ENCODE results near the gene TMEM250.
"Not testable (repeated sequence)": the region's sequence is repeated elsewhere in the genome, so short reads cannot be mapped to it uniquely, and the experiment has no call there.

TMEM250 gene

GRCh38 chr9:136110082-136111061, 8.3 kb downstream of the TMEM250 start:
- DNase-seq, result no peak

- DNase-seq, result peak; percentile 83
These were observed 9.2 kb downstream of the TMEM250 start for GRCh38 chr9:136109351-136110081.

- DNase-seq, result no peak
These were observed 9.9 kb downstream of the TMEM250 start for GRCh38 chr9:136108648-136109266.

DNA sequence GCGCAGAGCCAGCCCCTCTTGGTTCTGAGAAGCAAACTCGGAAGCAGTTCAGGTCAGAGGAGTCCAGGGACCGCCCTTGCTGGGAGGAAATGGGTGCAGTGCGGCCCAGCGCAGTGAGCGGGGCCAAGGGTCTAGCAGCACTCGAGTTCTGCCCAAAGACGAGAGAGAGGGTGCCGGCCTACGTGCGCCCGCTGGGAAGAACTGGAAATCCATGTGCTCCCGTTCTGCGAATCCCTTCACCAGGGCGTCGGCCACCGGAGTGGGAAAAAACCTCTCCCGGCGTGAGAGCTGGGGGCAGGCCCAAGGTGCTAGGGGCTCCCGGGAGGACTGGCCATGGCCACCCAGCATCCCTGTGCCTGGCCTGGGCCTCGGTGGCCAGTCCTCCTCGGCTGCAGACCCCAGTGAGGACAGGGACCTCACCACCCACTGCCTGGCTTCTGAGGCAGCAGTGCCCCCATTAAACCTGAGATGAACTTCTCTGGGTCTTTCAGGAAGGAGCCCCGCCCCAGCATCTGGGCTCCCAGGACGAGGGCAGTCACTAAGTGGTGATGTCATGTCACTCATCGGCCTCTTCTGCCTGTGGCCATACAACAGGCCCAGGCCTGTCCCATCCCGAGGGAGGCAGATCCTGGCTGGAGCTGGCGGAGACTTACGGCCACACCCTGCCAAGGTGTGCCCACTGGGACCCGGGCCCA, 10.6 kb downstream of the TMEM250 start:
- peak; percentile 83 for DNase-seq

GRCh38 chr9:136107155-136107952, 11.3 kb downstream of the TMEM250 start:
- peak; percentile 29 for DNase-seq

GRCh38 chr9:136105398-136106135, 13.1 kb downstream of the TMEM250 start:
- no peak for DNase-seq

DNA sequence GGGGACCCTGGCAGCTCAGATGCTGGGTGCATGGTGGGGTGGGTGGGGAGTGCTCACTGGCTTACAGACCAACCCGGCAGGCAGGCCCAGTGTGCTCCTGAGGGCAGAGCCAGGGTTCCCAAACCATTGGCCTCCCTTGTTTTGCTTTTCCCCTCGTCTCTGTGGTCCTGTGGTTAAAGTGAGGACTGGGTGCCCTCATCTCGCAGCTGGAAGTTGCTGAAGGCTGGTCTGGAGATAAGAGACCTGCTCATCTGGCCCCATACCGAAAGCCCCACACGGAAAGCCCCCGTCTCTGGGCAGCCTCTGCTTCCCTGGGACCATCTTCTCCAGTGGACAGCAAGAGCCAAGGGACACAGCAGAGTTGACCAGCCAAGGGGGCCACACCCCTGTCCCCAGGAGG, 13.8 kb downstream of the TMEM250 start:
- no peak for DNase-seq

DNA sequence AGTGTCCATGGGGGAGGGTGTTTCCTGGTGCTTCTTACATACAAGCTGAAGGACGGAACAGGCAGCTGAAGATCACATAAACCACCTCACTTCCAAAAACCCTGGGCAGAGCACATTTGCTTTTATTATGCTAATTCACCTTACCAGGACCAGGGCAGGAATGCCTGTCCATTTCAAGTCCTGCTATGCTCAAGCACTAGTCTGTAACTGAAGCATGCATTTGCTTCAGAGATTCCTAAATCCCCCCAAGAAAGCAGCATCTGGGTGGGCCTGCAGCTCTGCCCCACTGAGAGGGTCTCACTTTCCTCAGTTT, 14.2 kb downstream of the TMEM250 start:
- DNase-seq, result no peak

- no peak for DNase-seq
These were observed 14.8 kb downstream of the TMEM250 start for GRCh38 chr9:136103651-136104487.

GRCh38 chr9:136101615-136102074, 17.0 kb downstream of the TMEM250 start:
- not testable (repeated sequence) for DNase-seq

GRCh38 chr9:136100700-136101614, 17.7 kb downstream of the TMEM250 start:
- DNase-seq, result peak; percentile 62

DNA sequence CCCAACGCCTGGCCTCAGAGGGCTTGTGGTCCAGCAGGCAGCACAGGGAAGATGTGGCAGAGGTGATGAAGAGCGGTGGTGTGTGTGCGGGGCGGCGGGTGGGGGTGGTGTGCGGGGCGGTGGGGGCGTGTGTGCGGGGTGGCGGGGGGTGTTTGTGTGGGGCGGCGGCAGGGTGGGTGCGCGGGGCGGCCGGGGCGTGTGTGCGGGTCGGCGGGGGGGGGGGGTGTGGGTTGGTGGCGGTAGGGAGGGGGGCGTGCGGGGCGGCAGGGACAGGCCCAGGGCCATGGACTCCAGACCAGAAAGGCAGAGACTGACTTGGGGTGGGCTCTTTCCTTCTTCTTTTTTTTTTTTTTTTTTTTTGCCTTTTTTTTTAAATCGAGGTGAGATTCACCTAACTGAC, 19.1 kb downstream of the TMEM250 start:
- DNase-seq, result no peak

DNA sequence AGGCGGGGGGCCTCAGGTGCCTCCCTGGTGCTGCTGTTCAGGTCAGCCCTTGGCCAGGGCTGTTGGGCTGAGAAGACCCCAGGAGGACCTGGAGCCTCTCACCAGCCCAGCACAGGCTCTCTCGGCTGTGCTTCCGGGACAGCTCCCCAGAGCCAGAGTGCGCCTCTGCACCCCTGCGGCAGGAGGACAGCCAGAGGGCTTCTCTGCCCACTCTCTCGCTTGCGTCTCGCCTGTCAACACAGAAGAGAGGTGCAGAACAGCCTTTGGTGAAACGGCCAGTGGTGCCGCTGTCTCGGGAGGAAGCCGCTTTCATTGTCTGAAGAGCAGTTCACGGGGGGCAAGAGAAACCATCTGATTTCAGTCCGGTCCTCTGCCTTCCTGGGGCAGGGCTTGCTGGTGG, 19.8 kb downstream of the TMEM250 start:
- no peak for DNase-seq

DNA sequence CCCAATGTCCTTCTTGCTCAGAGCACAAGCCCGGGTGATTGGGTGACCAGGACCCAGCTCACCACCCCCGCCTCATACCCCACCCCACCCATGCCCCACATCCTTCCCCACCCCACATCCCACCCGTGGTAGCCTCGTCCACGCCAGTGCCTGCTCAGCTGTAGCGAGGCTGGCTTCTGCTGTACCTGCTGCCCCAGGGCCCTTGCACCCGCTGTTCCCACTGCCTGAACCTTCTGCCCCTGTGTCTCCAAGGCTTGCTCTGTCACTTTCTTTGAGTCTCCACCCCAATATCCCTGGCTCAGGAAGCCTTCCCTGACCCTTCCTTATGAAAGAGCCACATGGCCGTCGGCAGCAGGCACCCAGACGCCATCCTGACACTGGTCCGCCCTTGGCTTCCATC, 20.5 kb downstream of the TMEM250 start:
- no peak for DNase-seq

DNA sequence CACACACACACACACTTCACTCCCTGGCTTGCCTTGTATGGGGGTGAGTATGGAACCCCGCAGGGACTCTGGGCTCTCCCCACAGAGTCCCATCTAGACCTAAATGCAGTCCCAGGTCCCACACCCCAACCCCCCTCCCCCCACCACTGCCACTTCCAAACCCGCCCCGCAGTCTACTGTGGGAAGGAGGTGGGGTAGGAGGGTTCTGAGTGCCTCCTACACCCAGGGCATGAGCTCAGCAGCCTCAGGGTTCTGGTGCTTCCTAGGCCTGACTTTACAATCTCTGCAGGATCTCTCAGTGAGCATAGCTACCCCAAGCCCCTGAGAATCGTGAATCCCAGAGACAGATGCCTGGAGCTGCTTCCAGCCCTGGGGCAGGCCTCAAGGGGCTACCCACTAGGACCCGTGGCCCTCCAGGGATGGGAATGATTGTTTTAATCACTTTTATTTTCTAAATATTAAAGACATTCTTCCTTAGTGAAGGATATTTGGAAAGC, 22.1 kb downstream of the TMEM250 start:
- no peak for DNase-seq

DNA sequence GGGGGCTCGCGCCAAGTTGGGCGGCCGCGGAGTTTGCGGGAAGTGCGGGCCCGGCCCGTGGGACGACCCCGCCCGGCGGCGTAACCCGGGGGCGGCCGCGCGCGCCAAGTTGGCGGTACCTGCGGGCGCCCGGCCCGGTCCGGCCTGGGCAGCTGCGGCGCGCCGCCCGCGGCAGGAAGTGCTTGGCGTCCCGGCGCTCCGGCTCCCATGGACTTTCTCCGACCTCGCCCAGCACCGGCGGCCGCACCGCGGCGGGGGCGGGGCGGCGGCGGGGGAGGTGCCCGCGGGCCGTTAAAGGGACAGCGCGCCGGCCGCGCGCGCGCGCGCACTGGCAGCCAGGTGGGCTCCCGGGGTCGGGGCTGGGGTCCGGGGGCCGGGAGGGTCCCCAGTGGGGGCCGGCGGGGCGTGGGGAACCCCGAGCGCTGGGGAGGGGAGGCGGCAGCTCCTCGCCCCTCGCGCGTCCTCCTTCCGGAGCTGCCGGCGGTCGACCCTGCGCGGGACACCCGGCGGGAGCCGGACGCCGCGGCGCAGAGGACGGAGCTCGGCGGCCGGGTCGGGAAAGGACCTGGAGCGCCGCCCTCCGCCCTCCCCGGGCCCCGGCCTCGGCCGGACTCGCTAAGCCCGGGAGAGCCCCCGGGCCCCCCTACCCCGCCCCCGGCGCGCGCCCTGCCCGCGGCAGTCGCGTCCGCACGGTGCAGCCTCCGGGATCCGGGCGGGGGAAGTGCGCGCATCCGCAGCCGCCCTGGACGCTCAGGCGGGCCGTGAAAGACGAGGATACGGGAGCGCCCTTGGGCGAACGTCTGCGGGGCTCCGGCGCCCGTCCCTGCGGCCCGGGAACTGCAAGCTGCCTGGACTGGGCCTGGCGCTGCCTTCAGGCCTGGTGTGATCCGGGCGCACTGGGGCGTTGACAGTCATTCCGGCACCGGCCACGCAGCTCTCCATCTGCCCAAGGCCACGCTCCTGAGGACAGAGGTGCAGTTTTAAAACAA, 23.3 kb downstream of the TMEM250 start, which contains the start of gene NACC2:
TSS of gene NACC2 (minus strand) at position 220 of the 989 bp plus-strand sequence. CDS start 44,768 bp downstream, outside the sequence.
- DNase-seq, result no peak

All from SHP77 treated with DMSO at 0.1 percent for 48 hours (cell line).